UCSD-AML1 (cell line): ENCODE results near the gene RASSF7.

ENCODE experiments used
- DNase-seq: peaks from one replicate; lab custom pipeline; 2025; ENCODE audit not compliant: unreplicated experiment; lab: John Stamatoyannopoulos, UW

RASSF7 gene

DNA sequence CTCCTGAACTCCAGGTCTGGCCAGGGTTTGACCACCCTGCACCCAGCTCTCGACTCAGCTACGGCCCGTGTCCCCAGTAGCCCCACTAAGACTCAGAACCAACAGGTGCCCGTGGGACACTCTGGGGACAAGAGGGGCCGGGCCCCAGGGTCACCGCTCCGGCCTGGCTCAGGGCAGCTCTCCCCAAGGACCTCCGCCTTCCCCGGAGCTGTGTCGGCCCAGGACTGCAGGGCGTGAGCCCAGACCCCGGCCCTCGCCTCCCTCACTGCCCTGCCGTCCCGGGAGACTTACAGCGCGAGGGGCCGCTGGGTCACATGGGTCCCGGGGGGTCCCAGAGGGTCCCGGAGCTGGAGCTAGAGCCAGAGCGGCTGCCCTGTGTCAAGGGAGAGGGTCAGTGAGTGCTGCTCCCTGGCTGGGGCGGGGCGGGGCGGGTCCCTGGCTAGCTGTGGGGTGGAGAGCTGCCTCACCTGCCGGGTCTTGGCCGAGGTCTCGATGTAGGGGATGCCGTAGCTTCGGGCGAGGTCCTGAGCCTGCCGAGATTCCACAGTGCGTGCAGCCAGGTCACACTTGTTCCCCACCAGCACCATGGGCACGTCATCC lies 27.7 kb upstream of the RASSF7 start:
- DNase-seq, result no peak

DNA sequence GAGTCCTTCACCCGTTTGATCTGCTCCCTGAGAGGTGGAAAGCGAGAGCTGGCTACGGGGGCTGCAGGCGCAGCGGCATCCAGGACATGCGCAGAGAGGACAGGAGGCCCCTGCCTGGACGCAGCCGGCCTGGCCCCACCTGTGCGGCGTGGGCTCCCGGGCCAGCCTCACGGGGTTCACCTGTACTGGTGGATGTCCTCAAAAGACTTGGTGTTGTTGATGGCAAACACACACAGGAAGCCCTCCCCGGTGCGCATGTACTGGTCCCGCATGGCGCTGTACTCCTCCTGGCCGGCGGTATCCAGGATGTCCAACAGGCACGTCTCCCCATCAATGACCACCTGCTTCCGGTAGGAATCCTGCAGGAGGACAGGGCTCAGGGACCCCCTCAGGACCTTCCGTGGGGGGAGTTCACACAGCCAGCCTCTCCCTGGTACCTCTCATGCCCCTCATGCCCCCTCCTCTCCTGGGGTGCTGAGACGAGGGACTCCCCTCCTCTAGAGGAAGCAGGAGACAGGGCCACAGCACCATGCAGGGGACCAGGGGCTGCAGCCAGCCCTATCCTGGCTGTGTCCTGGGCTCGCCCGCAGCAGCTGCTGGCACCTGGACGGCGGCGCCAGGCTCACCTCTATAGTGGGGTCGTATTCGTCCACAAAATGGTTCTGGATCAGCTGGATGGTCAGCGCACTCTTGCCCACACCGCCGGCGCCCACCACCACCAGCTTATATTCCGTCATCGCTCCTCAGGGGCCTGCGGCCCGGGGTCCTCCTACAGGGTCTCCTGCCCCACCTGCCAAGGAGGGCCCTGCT lies 27.0 kb upstream of the RASSF7 start:
- DNase-seq, result no peak

DNA sequence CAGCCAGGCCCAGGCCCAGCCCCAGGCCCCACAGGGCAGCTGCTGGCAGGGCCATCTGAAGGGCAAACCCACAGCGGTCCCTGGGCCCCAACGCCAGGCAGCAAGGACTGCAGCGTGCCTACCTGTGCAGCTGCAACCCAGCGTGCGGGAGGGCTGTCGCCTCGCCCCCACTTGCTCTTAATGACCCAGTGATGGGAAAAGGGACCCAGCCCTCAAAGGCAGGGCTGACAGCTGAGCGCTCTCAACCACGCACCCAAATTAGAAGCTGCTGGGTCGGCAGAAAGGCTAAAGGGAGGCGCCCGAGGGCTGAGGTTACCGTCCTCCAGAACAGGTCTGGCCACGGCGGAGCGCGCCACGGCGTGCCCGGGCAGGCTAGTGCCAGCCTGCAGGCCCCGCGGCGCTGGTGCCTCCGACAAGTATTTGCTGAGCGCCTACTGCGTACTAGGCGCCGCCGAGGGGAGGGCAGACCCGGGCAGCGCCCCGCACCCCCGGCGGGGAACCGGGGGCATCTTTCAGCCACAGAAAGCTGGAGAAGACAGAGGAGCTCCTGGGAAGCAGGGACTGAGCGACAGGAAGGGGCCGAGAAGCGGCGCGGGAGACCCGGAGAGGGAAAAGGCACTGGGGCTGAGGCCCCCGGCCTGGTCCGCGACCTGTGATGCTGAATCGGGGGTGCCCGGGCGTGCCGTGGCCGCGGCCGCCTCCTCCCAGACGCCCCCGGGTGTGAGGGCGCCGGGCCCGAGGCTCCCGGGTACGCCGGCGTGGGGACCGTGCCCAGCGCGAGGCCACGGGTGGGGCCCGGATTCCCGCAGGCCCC lies 26.2 kb upstream of the RASSF7 start:
- no peak for DNase-seq

DNA sequence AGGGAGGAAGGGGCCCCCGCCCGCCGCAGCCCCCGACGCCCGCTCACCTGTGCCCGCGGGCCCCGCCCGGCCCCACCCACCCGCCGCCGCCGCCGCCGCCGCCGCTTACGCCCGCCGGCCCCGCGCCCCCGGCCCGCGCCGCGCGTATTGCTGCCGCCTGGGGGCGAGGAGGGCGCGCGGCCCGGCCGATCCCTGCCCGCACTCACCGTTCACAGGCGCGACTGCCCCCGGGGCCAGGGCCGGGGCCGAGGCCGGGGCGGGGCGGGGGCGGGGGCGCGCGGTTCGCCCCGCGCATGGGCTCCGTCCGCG lies 25.6 kb upstream of the RASSF7 start:
- no peak for DNase-seq

- peak; percentile 97 for DNase-seq
These were observed 25.0 kb upstream of the RASSF7 start, which contains the start of gene HRAS for GRCh38 chr11:535519-536454. Gene HRAS, minus strand, starts transcription at chr11:535576.

GRCh38 chr11:536841-537621 lies 23.7 kb upstream of the RASSF7 start, which contains the start of gene LRRC56:
Gene LRRC56, plus strand, starts transcription at chr11:537527. Its CDS starts 3,158 bp downstream, at chr11:540685.
- peak; percentile 89 for DNase-seq

- no peak for DNase-seq
These were observed 22.9 kb upstream of the RASSF7 start for GRCh38 chr11:537622-538430.

GRCh38 chr11:538431-539051 lies 22.2 kb upstream of the RASSF7 start:
- DNase-seq, result no peak

DNA sequence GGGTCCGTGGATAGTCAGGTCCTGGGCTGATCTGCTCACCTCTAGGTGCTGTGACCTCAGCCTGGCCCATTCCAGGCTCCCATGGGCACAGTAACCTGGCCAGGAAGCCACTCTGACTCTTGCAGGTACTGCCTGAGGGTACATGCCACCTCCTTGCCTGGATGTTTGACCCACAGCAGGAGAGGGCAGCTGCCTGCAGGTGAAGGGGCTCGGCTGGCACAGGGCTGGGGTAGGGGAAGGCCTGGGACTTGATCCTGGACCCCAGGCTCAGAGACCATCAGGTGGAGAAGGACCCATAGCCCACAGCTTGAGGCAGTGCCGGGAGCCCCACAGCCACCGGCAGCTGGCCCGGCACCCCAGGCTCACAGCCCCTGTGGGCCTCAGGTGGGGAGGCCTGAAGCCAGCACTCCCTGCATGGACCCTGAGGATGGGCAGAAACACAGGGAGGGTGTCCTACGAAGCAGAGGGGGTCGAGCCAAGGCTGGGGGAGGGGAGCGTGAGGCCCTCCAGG lies 20.7 kb upstream of the RASSF7 start:
- DNase-seq, result no peak

- no peak for DNase-seq
These were observed 20.0 kb upstream of the RASSF7 start for GRCh38 chr11:540583-541432.

GRCh38 chr11:541433-541885 lies 19.3 kb upstream of the RASSF7 start:
- no peak for DNase-seq

- DNase-seq, result no peak
These were observed 16.0 kb upstream of the RASSF7 start for GRCh38 chr11:544817-545166.

- DNase-seq, result no peak
These were observed 15.6 kb upstream of the RASSF7 start for GRCh38 chr11:545171-545570.

DNA sequence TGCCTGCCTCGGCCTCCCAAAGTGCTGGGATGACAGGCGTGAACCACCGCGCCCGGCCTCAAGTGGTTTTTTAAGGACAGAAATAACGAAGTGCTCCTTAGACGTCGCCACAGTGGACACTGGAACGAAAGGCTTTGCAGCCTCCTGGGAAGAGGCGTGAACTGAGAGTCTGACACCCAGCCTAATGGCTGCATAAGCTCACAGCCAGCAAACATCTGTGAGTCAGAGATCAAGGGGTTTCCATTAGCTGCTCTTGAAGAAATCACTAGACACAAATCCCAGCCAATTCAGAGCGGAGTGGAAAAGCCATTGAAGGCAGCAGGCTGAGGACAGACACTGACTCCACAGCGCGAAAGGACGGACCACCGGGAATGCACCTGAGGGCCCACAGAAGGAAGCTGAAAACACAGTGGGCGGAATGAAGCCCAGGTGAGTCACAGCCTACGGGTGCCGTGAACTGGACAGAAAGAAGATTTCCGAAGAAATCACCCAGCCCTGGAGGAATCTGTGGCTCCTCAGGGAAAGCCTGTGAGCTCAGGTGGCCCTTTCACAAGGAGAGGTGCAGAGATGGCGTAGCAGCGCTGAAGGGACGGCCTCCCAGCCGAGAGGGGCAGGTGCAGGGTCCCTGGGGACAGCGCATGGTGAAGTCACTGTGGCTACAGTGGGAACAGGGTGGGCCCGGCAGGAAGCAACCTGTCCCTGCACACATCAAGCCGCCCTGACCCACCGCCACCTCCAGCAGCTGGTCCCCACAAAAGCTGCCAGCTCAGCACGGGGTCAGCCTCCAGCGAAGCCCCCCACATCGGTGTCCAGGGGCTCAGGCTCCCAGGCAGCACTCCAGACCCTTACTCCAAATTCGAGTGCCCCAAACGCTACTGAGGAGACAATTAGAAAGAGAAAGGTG lies 11.8 kb upstream of the RASSF7 start:
- no peak for DNase-seq

DNA sequence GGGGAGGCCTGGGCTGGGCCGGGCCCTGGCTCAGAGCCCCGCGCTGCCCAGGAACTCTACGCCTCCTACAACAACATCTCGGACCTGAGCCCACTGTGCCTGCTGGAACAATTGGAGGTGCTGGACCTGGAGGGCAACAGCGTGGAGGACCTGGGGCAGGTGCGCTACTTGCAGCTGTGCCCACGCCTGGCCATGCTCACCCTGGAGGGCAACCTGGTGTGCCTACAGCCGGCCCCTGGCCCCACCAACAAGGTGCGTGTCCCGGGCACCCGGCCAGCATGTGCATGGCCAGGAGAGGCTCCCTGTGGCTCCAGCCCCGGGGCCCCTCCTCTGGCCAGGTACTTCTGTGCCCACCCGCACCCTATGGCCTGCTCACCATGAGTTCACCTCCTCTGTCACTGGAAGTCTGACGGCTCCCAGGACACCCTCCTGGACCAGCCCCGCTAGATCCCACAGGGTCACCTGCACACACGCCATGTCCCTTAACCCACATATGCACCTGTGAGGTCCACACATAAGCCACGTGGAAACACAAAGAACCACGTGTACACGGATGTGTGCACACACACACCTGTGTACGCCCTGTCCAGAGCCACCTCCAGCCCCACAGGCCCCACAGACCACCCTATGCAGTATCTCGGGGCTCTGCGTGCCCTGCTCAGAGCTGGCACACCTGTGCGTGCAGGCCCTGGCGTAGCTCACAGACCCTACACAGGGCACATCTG lies 10.6 kb upstream of the RASSF7 start:
- DNase-seq, result no peak

DNA sequence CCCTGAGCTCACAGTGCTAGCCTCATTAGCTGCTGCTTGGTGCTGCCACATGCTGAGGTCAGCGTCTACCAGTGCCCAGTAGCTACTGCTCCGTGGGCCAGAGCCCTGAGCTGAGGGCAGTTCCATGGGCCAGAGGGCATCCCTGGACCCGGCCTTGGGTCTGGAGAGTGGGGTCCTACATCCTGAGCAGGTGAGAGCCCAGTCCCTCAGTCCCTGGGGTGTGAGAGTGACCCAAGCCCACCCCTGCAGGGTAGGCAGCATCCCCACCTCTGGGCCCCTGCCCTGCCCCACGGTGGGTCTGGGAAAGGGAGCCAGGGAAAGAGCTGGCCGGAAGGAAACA lies 10.1 kb upstream of the RASSF7 start:
- DNase-seq, result no peak
